H1 (cell line): Measurements from ENCODE around the gene LRRC37B. TPM values are rescaled to one million over a fixed set of nuclear protein-coding genes. Genes with fewer than 3 reads are reported as not detected.
"Not testable (repeated sequence)": the region's sequence is repeated elsewhere in the genome, so short reads cannot be mapped to it uniquely, and the experiment has no call there.

Source experiments
- CTCF ChIA-PET: fragments of 300-600 bp; sonication (Branson Sonifier 250); formaldehyde crosslinking; loops from one replicate; lab custom pipeline; 2021; ENCODE audit not compliant: partially characterized antibody; lab: Charles Lee
- POLR2A ChIA-PET: fragments of 300-600 bp; sonication (Branson Sonifier 250); formaldehyde crosslinking; loops from one replicate; lab custom pipeline; 2021; ENCODE audit warnings: inconsistent platforms; ENCODE audit not compliant: partially characterized antibody; lab: Charles Lee
- DNase-seq, 2 experiments: peaks; one replicate each; pipeline versions ENCODE4 v3.0.0 to v3.0.0-alpha.2; 2010 to 2022; ENCODE audit warnings: low spot score in 2 of 2, low read depth in 1 of 2, mixed read lengths in 1 of 2
- FAIRE-seq: peaks from 2 replicates; lab custom pipeline; 2011; peaks lifted over from hg19 to GRCh38; lab: Jason Lieb, UNC
- H2AFZ ChIP-seq: 2 replicates; pipeline ENCODE4 v1.8.1; 2012; ENCODE audit warnings: low read length, inconsistent platforms
- H2AK5ac ChIP-seq: 2 replicates; pipeline ENCODE4 v1.6.1; 2013; ENCODE audit warnings: low read depth, low read length
- H2BK120ac ChIP-seq: replicated peaks from 2 replicates; pipeline ENCODE3; 2013; ENCODE audit warnings: low read depth, low read length, inconsistent platforms
- H2BK12ac ChIP-seq: 2 replicates; pipeline ENCODE4 v1.6.1; 2013; ENCODE audit warnings: low read depth, low read length
- H2BK15ac ChIP-seq: 2 replicates; pipeline ENCODE4 v1.6.1; 2013; ENCODE audit warnings: low read length
- H2BK20ac ChIP-seq: 2 replicates; pipeline ENCODE4 v1.6.1; 2013; ENCODE audit warnings: low read length
- H2BK5ac ChIP-seq: 2 replicates; pipeline ENCODE4 v1.6.1; 2013; ENCODE audit warnings: low read depth, low read length
- H3K14ac ChIP-seq: 2 replicates; pipeline ENCODE4 v1.6.1; 2013; ENCODE audit warnings: inconsistent platforms; ENCODE audit not compliant: insufficient read length
- H3K18ac ChIP-seq: 2 replicates; pipeline ENCODE4 v1.6.1; 2013; ENCODE audit warnings: low read length; ENCODE audit errors: extremely low read depth
- H3K23ac ChIP-seq: 2 replicates; pipeline ENCODE4 v1.6.1; 2013; ENCODE audit warnings: inconsistent platforms; ENCODE audit not compliant: insufficient read length
- H3K23me2 ChIP-seq: 2 replicates; pipeline ENCODE4 v1.6.1; 2013; ENCODE audit warnings: low read depth, low read length
- H3K27ac ChIP-seq: 2 replicates; pipeline ENCODE4 v1.6.1; 2011; ENCODE audit warnings: low read depth, low read length, inconsistent platforms
- H3K27me3 ChIP-seq, 4 experiments: replicated peaks in 1 of 4; 1 replicate in 1 of 4; 2 replicates in 3 of 4; pipeline versions ENCODE4 v1.6.1 to v1.8.1; 2011 to 2013; ENCODE audit warnings: low read length in 3 of 4, mild to moderate bottlenecking in 3 of 4, inconsistent platforms in 2 of 4, mixed read lengths in 2 of 4, moderate library complexity in 1 of 4; ENCODE audit not compliant: control insufficient read depth in 3 of 4, insufficient read depth in 3 of 4; ENCODE audit errors: extremely low read depth in 1 of 4
- H3K36me3 ChIP-seq, 4 experiments: 2 replicates each; pipeline versions ENCODE4 v1.6.1 to v1.8.1; 2011 to 2013; ENCODE audit warnings: mild to moderate bottlenecking in 4 of 4, low read length in 3 of 4, moderate library complexity in 2 of 4, control low read depth in 1 of 4, inconsistent platforms in 1 of 4; ENCODE audit not compliant: insufficient read depth in 4 of 4, control insufficient read depth in 2 of 4
- H3K4ac ChIP-seq: replicated peaks from 2 replicates; pipeline ENCODE3; 2013; ENCODE audit warnings: low read length, low read depth, mixed read lengths, inconsistent platforms; ENCODE audit not compliant: insufficient read length
- H3K4me1 ChIP-seq, 4 experiments: replicated peaks in 1 of 4; 1 replicate in 1 of 4; 2 replicates in 3 of 4; pipeline versions ENCODE4 v1.6.1 to v1.8.1; 2011 to 2013; ENCODE audit warnings: low read length in 3 of 4, inconsistent platforms in 2 of 4, mixed read lengths in 1 of 4; ENCODE audit not compliant: insufficient read depth in 4 of 4, control insufficient read depth in 3 of 4
- H3K4me2 ChIP-seq, 2 experiments: 2 replicates each; pipeline versions ENCODE4 v1.6.1 to v1.8.1; 2011 to 2013; ENCODE audit warnings: low read depth in 2 of 2, low read length in 2 of 2, control low read depth in 1 of 2, inconsistent platforms in 1 of 2, mild to moderate bottlenecking in 1 of 2; ENCODE audit not compliant: insufficient read depth in 1 of 2
- H3K4me3 ChIP-seq, 4 experiments: fragments of 200-600, 300-600 bp in 1 of 4; sonication (generic), shearing (Covaris generic), sonication (Bioruptor Twin) in 1 of 4; 2 replicates each; pipeline versions ENCODE4 v1.5.1 to v1.8.1; 2011 to 2016; ENCODE audit warnings: low read length in 4 of 4, low read depth in 3 of 4, control low read depth in 2 of 4, inconsistent platforms in 2 of 4, mild to moderate bottlenecking in 2 of 4, mixed read lengths in 1 of 4, moderate library complexity in 1 of 4; ENCODE audit not compliant: insufficient read depth in 2 of 4; ENCODE audit errors: extremely low read depth in 1 of 4
- H3K56ac ChIP-seq: replicated peaks from 2 replicates; pipeline ENCODE3; 2013; ENCODE audit warnings: low read depth, mild to moderate bottlenecking, mixed read lengths, low read length, inconsistent platforms; ENCODE audit not compliant: insufficient read length
- H3K79me1 ChIP-seq: 2 replicates; pipeline ENCODE4 v1.6.1; 2013; ENCODE audit warnings: low read depth, low read length, control low read depth
- H3K79me2 ChIP-seq, 2 experiments: 2 replicates each; pipeline versions ENCODE4 v1.6.1 to v1.8.1; 2012 to 2013; ENCODE audit warnings: low read length in 2 of 2, mild to moderate bottlenecking in 2 of 2, inconsistent platforms in 1 of 2; ENCODE audit not compliant: insufficient read depth in 2 of 2, control insufficient read depth in 1 of 2
- H3K9ac ChIP-seq, 4 experiments: replicated peaks in 1 of 4; 1 replicate in 1 of 4; 2 replicates in 3 of 4; pipeline versions ENCODE4 v1.6.1 to v1.8.1; 2011 to 2013; ENCODE audit warnings: low read depth in 3 of 4, low read length in 3 of 4, control low read depth in 2 of 4, mild to moderate bottlenecking in 2 of 4, moderate library complexity in 2 of 4, inconsistent platforms in 1 of 4; ENCODE audit errors: extremely low read depth in 1 of 4
- H3K9me3 ChIP-seq, 2 experiments: 2 replicates each; pipeline versions ENCODE4 v1.6.1 to v1.8.1; 2012 to 2013; ENCODE audit warnings: mild to moderate bottlenecking in 2 of 2, moderate library complexity in 2 of 2, control low read depth in 1 of 2, inconsistent platforms in 1 of 2, low read depth in 1 of 2, low read length in 1 of 2, mixed read lengths in 1 of 2; ENCODE audit not compliant: insufficient read depth in 2 of 2
- H4K20me1 ChIP-seq, 2 experiments: replicated peaks in 1 of 2; 2 replicates each; pipeline versions ENCODE3 to v1.8.1; 2011 to 2013; ENCODE audit warnings: inconsistent platforms in 2 of 2, low read length in 2 of 2, mild to moderate bottlenecking in 1 of 2; ENCODE audit not compliant: insufficient read depth in 2 of 2, control insufficient read depth in 1 of 2
- H4K5ac ChIP-seq: 2 replicates; pipeline ENCODE4 v1.6.1; 2013; ENCODE audit warnings: low read length, low read depth, mixed read lengths, inconsistent platforms; ENCODE audit not compliant: insufficient read length
- H4K8ac ChIP-seq: 2 replicates; pipeline ENCODE4 v1.8.0; 2013; ENCODE audit warnings: mild to moderate bottlenecking, moderate library complexity, low read length, inconsistent platforms; ENCODE audit not compliant: insufficient read depth; ENCODE audit errors: extremely low read depth
- H4K91ac ChIP-seq: replicated peaks from 2 replicates; pipeline ENCODE3; 2013; ENCODE audit warnings: low read length, mixed read lengths, inconsistent platforms; ENCODE audit not compliant: insufficient read length
- WGBS, 2 experiments: shearing (Covaris generic) in 1 of 2; methylation state at CpG; one replicate each; pipeline versions ENCODE4 v1.1.6 to v1.1.7; 2013 to 2015; ENCODE audit warnings: low lambda C conversion rate in 2 of 2, mixed read lengths in 2 of 2, inconsistent platforms in 1 of 2, low coverage in 1 of 2, missing lambda C conversion rate in 1 of 2; ENCODE audit not compliant: insufficient replicate concordance in 2 of 2, insufficient coverage in 1 of 2, insufficient read length in 1 of 2; ENCODE audit errors: extremely low coverage in 1 of 2, missing lambda C conversion rate in 1 of 2; 5-methylcytosine and 5-hydroxymethylcytosine counted together
- polyA plus RNA-seq, 7 experiments: library from polyadenylated mRNA; depleted of rRNA in 3 of 7; stranded (reverse) in 5 of 7; unstranded in 2 of 7; fragments of >200 nt in 5 of 7; fragments of 200-250 nt in 2 of 7; gene quantifications; 1 replicate in 5 of 7; 2 replicates in 1 of 7; 4 replicates in 1 of 7; pipeline versions ENCODE4 v1.2.1 to v1.2.3, GENCODE V29; 2011 to 2013; ENCODE audit warnings: missing spikeins in 2 of 7, mixed read lengths in 2 of 7
- total RNA-seq: library from RNA; stranded (reverse); fragmentation: NEBNext Ultra II Directional; extraction: Animal tissue kit (Norgen Biotek cat#: 25700); gene quantifications from 2 replicates; pipeline ENCODE4 v1.2.1, GENCODE V29; 2021

The LRRC37B gene
- total and polyA plus RNA-seq, 2 of the 8 experiments (the other 6 are each of a cell fraction or from before 2014, with no cell fraction given): 16.0 to 19.0 TPM

DNA sequence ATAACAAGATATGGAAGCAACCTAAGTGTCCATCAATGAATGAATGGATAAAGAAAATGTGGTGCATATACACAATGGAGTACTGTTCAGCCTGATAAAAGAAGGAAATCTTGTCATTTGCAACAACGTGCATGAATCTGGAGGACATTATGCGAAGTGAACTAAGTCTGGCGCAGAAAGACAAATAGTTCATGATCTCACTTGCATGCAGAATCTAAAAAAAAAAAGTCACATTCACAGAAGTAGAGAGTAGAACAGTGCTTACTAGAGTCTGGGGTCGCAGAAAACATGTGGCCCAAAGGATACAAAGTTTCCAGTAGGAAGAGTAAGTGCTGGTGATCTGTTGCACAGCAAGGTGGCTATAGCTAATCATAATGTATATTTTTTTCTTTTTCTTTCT lies 65.9 kb downstream of the LRRC37B start:
- DNase-seq, CTCF ChIA-PET, H3K36me3 ChIP-seq, H3K79me2 ChIP-seq, H2BK15ac ChIP-seq, H2BK12ac ChIP-seq, H2BK5ac ChIP-seq, H3K9ac ChIP-seq, H4K20me1 ChIP-seq, H4K8ac ChIP-seq, H3K23me2 ChIP-seq, H4K5ac ChIP-seq, H3K4me2 ChIP-seq, H3K9me3 ChIP-seq, H3K14ac ChIP-seq, H2AFZ ChIP-seq, FAIRE-seq, H2BK120ac ChIP-seq, H3K4ac ChIP-seq, H4K91ac ChIP-seq, POLR2A ChIA-PET, H3K23ac ChIP-seq, H2AK5ac ChIP-seq, H3K56ac ChIP-seq, H3K79me1 ChIP-seq, H3K4me1 ChIP-seq, H3K27ac ChIP-seq, H3K27me3 ChIP-seq, H2BK20ac ChIP-seq, H3K18ac ChIP-seq, H3K4me3 ChIP-seq: not testable (repeated sequence)
- WGBS, 2 experiments: 91% methylated on average over 3 of the region's 4 CpGs; no CpG with 5 or more reads in 1 of the 2 experiments

DNA sequence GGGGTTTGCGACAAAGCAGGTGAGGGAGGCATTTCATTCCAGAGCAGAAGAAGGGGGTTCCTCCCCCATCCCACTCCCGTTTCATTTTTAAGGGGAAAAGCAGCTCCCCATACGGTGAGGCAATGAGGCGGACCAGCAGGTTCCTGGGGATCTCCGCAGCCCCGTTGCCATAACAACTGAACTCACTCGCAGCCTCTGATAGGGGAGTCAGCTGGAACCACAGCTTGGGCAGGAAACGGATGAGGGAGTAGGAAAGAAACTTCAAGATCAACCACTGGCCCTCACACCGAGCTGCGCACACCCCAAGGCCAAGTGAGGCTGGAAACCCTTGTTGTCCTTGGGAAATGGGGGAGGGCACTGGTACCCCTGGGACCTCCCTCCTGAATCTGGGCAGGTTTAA lies 72.6 kb downstream of the LRRC37B start:
- H3K14ac ChIP-seq, H3K56ac ChIP-seq, H2BK5ac ChIP-seq, H3K4me1 ChIP-seq, H4K91ac ChIP-seq, H2BK120ac ChIP-seq, H3K23ac ChIP-seq, H3K79me1 ChIP-seq, H4K8ac ChIP-seq, H2BK12ac ChIP-seq, H3K27me3 ChIP-seq, H2AFZ ChIP-seq, H3K4ac ChIP-seq, FAIRE-seq, H3K9ac ChIP-seq, POLR2A ChIA-PET, H2AK5ac ChIP-seq, H2BK20ac ChIP-seq, H4K20me1 ChIP-seq, H3K9me3 ChIP-seq, H3K27ac ChIP-seq, H3K36me3 ChIP-seq, H3K18ac ChIP-seq, H4K5ac ChIP-seq, CTCF ChIA-PET, H3K4me3 ChIP-seq, H2BK15ac ChIP-seq, H3K23me2 ChIP-seq, H3K79me2 ChIP-seq: not testable (repeated sequence)
- peak overlapping the region in 1 of 2 experiments; percentile 50; a peak in 1 of 4 replicates for H3K4me2 ChIP-seq
- 5% methylated on average over 8 of the region's 10 CpGs; no CpG with 5 or more reads in 1 of the 2 experiments for WGBS, 2 experiments
- peak; percentile 27 to 73 for DNase-seq
